ENCODE measurements around the gene RAD51B.
"Not testable (repeated sequence)": the region's sequence is repeated elsewhere in the genome, so short reads cannot be mapped to it uniquely, and the experiment has no call there.

Gene RAD51B

GRCh38 chr14:68300608-68301007 lies 481.0 kb downstream of the RAD51B start:
- DNase-seq (ENCODE audit: low read depth in 3 of 3), result no peak

DNA sequence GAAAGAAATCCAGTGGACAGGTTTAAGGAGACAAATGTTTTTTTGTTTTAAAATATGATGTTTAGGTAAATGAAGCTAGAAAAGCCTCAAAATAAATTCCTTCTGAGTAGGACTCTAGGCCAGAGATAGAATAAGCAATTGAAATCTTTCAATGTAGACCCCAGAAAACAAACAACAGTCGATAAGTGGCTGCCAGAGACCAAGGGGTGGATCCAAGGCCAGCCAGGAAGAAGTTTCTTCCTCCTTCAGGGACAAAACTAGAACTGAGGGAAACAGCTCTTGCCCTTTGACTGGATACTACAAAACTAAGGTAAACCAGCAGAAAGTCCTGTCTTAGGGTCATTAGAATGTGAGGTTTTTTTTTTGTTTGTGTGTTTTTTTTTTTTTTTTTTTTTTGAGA lies 481.6 kb downstream of the RAD51B start:
- no peak for DNase-seq (ENCODE audit: low read depth in 3 of 3)

DNA sequence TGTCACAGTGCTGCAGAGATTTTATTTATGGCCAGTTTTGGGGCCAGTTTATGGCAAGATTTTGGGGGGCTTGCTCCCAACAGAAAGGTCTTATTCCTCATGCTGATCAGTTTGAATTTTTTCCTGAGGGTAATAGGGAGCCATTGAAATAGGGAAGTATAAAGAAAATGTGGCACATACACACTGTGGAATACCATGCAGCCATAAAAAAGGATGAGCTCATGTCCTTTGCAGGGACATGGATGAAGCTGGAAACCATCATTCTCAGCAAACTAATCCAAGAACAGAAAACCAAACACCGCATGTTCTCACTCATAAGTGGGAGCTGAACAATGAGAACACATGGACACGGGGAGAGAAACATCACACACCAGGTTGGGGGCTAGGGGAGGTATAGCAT lies 483.4 kb downstream of the RAD51B start:
- DNase-seq (ENCODE audit: low read depth in 3 of 3), result not testable (repeated sequence)

- DNase-seq (ENCODE audit: low read depth in 3 of 3), result no peak
Measured at GRCh38 chr14:68305738-68306137, 486.2 kb downstream of the RAD51B start.

GRCh38 chr14:68306265-68306933 lies 486.8 kb downstream of the RAD51B start:
- no peak for DNase-seq (ENCODE audit: low read depth in 3 of 3)

GRCh38 chr14:68306934-68307789 lies 487.6 kb downstream of the RAD51B start:
- no peak for DNase-seq (ENCODE audit: low read depth in 3 of 3)

- DNase-seq (ENCODE audit: low read depth in 3 of 3), result no peak
Measured at GRCh38 chr14:68307790-68308168, 488.2 kb downstream of the RAD51B start.

- DNase-seq (ENCODE audit: low read depth in 3 of 3), result no peak
Measured at GRCh38 chr14:68308726-68309520, 489.3 kb downstream of the RAD51B start.

DNA sequence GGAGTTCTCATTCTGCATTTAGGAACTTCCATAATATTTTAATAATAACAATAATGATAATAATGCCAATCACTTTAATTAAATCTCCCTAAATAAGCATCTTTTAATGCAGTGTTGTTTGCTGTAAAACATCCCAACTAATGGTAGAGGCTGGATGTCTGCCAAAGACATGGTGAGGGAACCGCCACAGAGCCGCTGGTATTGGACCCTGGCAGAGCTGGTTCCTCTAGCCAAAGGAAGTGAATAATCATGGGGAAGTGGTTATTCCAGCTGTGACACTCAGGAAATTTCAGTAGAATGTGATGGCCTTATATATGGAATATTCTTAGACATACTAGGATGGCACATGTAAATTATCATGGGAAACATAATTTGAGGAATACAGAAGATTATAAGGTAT lies 490.0 kb downstream of the RAD51B start:
- no peak for DNase-seq (ENCODE audit: low read depth in 3 of 3)

GRCh38 chr14:68312300-68312699 lies 492.7 kb downstream of the RAD51B start:
- no peak for DNase-seq (ENCODE audit: low read depth in 3 of 3)

- DNase-seq (ENCODE audit: low read depth in 3 of 3), result peak; percentile 8 to 44 (median 17)
Measured at GRCh38 chr14:68312884-68313610, 493.5 kb downstream of the RAD51B start.

DNA sequence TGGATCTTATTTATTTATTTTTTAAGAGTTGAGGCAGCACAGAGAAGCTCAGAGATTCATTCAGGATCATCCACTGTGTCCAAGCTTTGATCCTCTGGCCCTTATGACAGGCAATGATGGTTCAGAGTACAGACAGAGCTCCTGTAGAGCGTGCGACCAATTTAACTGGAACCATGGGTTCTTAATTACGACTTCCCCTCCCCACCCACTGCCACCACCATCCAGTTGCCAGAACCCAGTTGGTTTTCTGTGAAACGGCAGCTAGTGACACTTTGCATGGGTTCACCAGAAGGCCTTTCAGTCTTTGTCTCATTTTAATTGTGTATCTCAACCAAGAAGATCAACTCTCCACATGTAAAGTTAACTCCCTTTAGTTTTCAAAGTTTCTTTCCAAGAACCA lies 495.1 kb downstream of the RAD51B start:
- no peak for DNase-seq (ENCODE audit: low read depth in 3 of 3)

DNA sequence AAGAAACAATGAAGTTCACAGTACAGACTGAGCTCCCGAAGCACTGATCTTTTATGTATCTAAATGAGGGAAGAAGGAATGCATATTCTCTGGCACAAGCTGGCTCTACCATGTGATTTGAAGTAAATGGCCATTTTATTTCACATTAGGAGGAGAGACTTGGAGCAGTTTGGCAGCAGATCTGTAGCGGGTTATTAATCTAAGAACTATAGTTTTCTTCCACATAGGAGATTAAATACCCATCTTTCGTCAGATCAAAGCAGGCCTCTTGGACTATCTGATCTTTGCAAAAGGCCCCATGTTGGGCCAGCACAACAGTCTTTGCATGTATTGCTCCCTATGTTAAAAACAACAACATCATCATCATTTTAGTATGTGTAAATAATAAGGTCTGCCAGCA lies 495.5 kb downstream of the RAD51B start:
- DNase-seq (ENCODE audit: low read depth in 3 of 3), result no peak

DNA sequence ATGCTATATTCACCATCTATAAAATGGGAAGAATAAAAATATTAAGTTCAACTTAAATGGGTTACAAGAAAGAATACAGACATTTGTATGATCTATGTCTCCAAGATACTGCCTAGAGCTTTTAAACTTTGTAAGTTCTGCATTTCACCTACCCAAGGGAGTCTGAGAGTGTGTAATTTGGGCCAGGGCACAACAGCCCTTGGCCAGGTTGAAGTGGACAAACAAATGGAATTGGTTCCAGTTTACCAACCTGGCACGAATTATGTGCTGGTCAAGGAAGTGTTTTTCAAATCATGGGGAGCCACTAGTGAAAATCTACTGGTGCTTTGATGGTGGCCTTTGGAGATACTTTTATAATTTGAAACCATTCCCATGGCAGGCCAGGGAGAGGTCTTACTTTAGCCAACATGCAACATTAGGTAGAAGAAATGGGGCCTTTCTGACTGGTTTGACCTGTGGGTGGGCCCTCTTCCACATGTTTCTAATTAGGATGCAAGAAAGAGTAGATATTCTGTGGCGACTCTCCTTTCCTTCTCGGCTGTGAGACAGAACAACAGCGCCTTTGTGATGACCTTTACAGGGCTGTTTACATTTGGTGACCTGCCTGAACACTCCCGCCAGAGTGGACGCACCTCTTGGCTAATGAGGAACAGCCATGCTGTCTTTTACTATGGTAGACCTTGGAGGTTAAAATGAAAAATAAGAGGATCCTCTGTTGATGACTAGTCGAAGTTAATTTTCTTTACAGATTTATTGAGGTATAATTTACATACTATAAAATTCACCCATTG lies 496.7 kb downstream of the RAD51B start:
- no peak for DNase-seq (ENCODE audit: low read depth in 3 of 3)

DNA sequence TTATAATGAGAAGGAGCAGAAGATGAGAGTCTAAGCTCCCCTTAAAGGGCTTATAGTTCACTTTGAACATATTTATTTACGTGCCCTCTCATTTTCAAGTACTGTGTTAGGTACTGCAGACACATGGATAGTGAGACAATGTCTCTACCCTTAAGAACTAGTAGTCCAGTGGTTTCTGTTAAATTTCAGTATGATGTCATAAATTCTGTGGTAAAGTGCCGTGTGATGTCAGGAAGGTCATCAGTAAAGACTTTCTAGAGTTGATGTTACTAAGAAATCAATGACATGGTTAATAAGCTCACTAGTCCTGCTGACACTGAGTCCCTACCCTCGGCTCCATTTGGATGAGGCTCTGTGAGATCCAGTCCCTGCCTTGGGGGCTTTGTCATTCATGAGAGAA lies 497.7 kb downstream of the RAD51B start:
- no peak for DNase-seq (ENCODE audit: low read depth in 3 of 3)

GRCh38 chr14:68318828-68319227 lies 499.2 kb downstream of the RAD51B start:
- no peak for DNase-seq (ENCODE audit: low read depth in 3 of 3)

DNA sequence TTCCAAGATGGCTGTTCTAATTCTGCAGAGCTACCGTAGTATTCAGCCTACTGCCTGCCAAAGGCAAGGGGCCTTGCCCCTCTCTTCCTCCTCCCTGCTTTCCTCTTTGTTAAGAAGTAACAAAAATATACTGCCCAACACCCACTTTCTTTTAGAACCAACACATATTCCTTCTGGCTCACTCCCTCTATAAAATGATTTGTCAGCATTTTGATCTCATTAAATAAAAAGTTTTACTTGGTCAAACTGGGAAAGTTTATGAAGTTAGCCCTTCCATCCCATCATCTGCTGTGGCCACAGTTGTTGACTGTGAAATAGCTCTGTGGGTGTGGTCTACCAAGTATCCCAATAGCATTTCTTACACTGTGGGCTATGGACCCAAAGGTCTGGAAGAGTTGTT lies 500.9 kb downstream of the RAD51B start:
- DNase-seq (ENCODE audit: low read depth in 3 of 3), result no peak

DNA sequence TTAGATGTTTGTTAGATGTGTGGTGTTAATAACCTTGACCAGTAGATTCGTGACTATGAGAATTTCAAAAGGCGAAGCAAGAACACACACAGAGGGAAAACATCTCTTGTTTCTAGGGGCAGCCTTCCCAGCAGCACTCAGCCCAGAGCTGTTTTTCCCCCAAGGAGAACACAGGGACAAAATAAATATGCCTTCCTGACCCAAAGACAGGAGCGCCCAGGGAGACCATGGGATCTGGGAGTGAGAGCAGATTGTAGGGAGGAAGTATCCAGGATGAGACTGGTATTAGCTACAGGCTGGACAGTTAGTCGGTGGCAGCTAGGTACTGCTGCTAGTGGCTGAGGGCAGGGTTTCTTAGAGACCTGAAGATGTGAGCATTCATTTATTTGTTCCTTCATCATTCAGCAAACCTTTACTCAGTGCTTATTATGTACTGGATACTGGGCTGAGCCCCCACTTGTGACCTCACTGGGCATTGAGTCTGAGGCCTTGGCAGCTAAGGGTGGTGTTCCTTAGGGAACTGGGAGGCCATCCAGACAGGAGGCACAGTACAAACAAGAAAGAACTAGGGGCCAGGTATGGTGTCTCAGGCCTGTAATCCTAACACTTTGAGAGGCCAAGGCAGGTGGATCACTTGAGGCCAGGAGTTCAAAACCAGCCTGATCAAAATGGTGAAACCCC lies 503.5 kb downstream of the RAD51B start:
- no peak for DNase-seq (ENCODE audit: low read depth in 3 of 3)

GRCh38 chr14:68325267-68325807 lies 505.8 kb downstream of the RAD51B start:
- DNase-seq (ENCODE audit: low read depth in 3 of 3), result no peak

- DNase-seq (ENCODE audit: low read depth in 3 of 3), result no peak
Measured at GRCh38 chr14:68327231-68327630, 507.7 kb downstream of the RAD51B start.
